ENCODE results near the gene HNRNPAB.

DNA sequence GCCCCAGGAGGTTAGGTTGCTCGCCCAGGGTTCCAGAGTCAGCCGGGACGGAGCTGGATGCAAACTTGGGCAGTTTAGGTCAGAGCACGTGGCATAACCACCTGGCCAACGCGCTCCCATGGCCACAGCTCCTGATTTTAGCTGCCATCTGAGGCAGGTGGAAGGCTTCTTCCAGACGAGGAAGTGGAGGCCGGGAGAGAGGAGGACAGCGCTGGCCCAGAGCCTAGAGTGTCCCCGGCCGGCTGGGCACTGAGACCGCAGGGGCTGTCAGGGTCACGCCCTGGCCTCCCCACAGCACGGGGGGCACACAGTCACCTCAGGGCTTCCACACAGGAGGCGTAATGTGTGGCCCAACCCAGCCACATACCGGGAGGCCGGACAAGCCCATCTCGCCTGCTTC is 44.4 kb downstream of the HNRNPAB start:
- TF ChIP-seq, protein P1, sequence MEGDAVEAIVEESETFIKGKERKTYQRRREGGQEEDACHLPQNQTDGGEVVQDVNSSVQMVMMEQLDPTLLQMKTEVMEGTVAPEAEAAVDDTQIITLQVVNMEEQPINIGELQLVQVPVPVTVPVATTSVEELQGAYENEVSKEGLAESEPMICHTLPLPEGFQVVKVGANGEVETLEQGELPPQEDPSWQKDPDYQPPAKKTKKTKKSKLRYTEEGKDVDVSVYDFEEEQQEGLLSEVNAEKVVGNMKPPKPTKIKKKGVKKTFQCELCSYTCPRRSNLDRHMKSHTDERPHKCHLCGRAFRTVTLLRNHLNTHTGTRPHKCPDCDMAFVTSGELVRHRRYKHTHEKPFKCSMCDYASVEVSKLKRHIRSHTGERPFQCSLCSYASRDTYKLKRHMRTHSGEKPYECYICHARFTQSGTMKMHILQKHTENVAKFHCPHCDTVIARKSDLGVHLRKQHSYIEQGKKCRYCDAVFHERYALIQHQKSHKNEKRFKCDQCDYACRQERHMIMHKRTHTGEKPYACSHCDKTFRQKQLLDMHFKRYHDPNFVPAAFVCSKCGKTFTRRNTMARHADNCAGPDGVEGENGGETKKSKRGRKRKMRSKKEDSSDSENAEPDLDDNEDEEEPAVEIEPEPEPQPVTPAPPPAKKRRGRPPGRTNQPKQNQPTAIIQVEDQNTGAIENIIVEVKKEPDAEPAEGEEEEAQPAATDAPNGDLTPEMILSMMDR (IDR thresholded peaks at IDR 0.05): no peak
- TF ChIP-seq POLR2A (IDR thresholded peaks at IDR 0.05): no peak
